Brain pericyte (primary cell): ENCODE measurements around the gene ALG8.
"Not testable (repeated sequence)": the region's sequence is repeated elsewhere in the genome, so short reads cannot be mapped to it uniquely, and the experiment has no call there.

Experiments
- DNase-seq: peaks from one replicate; pipeline ENCODE4 v3.0.0-alpha.2; 2012; ENCODE audit warnings: low read depth, low spot score

ALG8 gene

GRCh38 chr11:78139422-78140391 is at the start of gene ALG8:
ALG8 (minus strand) TSS chr11:78139626; CDS start chr11:78139588, 38 bp downstream.
- DNase-seq = peak; percentile 82

DNA sequence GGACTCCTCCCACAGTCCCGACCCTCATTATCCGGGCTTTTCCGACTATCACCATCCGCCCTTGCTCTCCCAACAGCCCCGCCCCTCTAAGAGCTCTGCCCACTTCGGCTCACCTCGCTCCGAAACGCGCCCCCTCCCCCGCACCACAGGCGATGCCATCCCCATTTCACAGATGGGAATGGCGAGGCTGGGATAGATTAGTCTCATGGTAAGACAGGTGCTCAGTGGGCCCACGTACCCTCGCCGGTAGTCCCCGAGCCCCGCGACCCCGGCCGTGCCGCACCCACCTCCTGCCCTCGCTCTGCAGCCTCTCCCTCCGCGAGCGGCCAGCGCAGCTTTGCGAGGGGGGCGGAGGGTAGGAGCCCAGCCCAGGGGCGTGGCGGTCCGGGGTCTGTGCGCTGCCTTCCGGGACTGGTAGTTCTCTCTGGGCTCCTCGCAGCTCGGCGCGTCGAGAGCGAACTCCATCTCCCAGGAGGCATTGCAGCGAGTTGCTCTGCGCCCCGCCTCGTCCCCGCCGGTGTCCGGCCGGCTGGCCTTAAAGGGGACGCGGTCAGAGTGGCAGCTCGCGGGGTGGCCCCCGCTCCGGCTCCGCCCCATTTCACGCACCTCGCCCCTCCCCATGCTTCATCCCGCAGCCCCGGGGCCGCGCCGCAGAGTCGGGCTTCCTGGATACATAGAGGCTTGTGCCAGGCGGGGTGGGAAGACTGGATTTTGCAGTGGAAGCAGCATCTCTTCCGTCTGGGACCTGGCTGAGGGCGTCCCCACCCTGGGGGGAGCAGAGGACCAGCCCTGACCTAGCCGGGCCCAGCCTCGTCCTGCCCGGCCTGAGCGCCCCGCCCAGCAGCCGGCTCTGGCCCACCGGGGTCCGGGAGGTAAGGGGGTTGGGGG is 49.1 kb upstream of the ALG8 start, which contains the start of the genes KCTD21 and USP35:
Gene KCTD21, minus strand, starts transcription at position 341 of the 888 bp plus-strand sequence. CDS start 14,072 bp downstream, outside the sequence.
Gene USP35, plus strand, starts transcription at position 634 of the 888 bp plus-strand sequence. CDS start 7,327 bp downstream, outside the sequence.
- DNase-seq = peak; percentile 88

DNA sequence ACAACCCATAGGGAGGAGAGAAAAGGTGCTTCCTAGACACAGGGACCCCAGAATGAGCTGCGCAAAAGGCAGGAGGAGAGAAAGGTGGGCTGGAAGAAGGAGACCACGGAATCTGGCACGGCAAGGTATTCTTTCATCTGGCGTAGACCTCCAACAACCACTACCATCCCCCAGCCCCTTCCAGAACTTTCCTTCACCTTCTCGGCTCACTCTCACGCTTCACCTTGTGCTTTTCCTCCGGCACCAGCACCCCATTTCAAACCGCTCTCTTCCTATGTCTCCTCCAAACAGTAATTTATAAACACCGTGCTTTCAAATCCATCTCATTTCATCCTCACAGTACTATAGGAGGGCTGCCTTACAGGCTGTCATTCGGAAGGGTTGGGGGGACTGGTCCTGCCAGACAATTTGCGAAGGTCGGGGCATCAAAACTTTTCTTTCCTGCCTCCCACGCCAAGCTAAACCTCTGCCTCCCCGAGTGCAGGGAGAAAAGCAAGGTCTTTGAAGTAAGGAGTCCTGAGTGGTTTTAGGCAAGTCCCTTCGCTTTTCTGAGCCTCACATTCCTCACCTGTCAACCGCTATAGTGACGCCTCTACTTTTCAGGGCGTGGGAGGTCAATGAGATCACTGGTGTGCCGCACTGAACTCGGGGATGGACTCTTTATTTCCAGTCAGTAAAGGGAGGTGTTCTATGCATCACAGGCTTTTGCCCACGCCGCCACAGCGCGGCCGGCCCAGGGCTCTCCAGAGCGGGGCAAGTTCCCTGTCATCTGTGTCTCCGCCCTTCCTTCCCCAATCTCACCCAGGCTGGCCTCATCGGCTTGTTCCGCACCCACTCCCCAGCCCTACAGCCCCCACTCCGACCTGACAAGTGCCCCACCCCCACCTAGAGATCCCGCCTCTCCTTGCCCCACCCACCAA is 48.2 kb upstream of the ALG8 start:
- no peak for DNase-seq

- no peak for DNase-seq
These were observed 41.8 kb upstream of the ALG8 start for GRCh38 chr11:78181185-78181584.

GRCh38 chr11:78180751-78181150 is 41.3 kb upstream of the ALG8 start:
- DNase-seq = no peak

- no peak for DNase-seq
These were observed 40.1 kb upstream of the ALG8 start for GRCh38 chr11:78179459-78180071.

GRCh38 chr11:78177216-78177615 is 37.8 kb upstream of the ALG8 start:
- no peak for DNase-seq

DNA sequence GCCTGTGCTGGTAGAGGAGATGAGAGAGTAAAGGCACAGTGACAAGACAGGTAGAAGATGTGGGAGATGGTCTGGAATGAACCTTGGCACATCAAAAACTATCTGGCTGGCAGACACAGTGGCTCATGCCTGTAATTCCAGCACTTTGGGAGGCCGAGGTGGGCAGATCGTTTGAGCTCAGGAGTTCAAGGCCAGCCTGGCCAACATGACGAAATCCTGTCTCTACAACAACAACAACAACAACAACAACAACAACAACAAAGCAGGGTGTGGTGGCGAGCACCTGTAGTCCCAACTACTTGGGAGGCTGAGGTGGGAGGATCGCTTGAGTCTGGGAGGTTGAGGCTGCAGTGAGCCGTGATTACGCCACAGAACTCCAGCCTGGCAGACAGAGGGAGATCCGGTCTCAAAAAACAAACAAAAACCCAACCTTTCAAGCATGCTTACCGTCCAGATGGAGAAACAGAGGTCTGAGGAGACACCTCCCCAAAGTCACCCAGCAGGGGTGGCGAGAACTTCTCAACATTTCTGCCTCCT is 37.2 kb upstream of the ALG8 start:
- DNase-seq = no peak

DNA sequence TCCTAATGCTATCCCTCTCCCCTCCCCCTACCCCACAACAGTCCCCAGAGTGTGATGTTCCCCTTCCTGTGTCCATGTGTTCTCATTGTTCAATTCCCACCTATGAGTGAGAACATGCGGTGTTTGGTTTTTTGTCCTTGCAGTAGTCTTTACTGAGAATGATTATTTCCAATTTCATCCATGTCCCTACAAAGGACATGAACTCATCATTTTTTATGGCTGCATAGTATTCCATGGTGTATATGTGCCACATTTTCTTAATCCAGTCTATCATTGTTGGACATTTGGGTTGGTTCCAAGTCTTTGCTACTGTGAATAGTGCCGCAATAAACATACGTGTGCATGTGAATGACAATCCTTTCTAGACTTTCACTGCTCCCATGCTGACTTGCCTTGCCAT is 36.4 kb upstream of the ALG8 start:
- not testable (repeated sequence) for DNase-seq

DNA sequence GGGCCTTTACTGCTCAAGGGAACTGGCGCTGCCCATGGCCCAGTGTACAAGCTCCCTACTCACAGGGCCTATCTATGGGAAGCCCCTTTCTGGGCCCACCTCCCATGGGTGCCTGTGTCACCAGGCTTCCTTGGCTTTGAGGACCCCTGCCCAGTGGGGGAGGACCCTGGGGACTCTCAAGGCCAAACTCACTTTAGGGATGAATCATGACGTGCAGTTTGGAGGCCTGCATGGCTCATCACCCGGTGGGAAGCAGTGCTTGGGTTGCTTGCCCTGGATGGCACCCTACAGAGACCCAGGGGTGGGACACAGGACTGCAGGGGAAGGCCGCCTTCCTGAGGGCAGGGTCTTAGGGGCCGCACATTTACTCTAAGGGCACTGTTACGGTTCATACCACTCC is 32.5 kb upstream of the ALG8 start:
- DNase-seq = no peak

GRCh38 chr11:78170874-78171549 is 31.6 kb upstream of the ALG8 start:
- no peak for DNase-seq

GRCh38 chr11:78170413-78170812 is 31.0 kb upstream of the ALG8 start:
- DNase-seq = no peak

- peak; percentile 70 for DNase-seq
These were observed 29.4 kb upstream of the ALG8 start for GRCh38 chr11:78168539-78169477.

GRCh38 chr11:78166855-78167469 is 27.5 kb upstream of the ALG8 start:
- DNase-seq = no peak

- no peak for DNase-seq
These were observed 25.0 kb upstream of the ALG8 start for GRCh38 chr11:78164471-78164870.

DNA sequence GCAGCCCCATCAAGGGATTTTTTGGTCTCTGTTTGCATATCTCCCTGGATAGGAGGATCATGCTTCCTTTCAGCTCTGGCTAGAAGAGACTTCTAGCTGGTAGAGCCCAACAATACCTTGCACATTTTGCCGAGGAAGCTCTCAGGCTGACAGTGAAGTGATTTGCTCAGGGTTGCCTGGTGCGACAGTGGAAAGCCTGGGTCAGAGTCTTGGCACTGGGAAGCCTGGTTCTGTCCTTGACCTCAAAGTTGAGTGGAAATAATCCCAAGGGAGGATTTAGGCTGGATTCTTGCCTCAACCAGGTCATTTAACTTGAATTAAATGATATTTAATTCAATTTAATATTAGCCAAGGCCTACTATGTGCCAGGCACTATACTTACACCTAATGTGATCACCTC is 24.4 kb upstream of the ALG8 start:
- no peak for DNase-seq

- DNase-seq = no peak
These were observed 22.5 kb upstream of the ALG8 start for GRCh38 chr11:78161962-78162371.

- no peak for DNase-seq
These were observed 21.9 kb upstream of the ALG8 start for GRCh38 chr11:78161346-78161745.
